B cell (primary cell): ENCODE measurements around the gene FBXL14. TPM values are rescaled to one million over a fixed set of nuclear protein-coding genes. Genes with fewer than 3 reads are reported as not detected.

ENCODE experiments used
- ATAC-seq: fragments of 200-7000 bp; cut with Tn5 transposase; one replicate; pipeline ENCODE4 v1.10.0; 2021; ENCODE audit warnings: low read depth, mild to moderate bottlenecking, moderate number of reproducible peaks, moderate library complexity
- CTCF ChIA-PET: fragments of 350-600 bp; sonication (Branson Sonifier 250); formaldehyde crosslinking; loops from one replicate; lab custom pipeline; 2021; ENCODE audit warnings: antibody characterized with exemption, inconsistent platforms; lab: Charles Lee
- POLR2A ChIA-PET: fragments of 350-600 bp; sonication (Branson Sonifier 250); formaldehyde crosslinking; loops from one replicate; lab custom pipeline; 2021; ENCODE audit warnings: antibody characterized with exemption; lab: Charles Lee
- DNase-seq: peaks from one replicate; pipeline ENCODE4 v3.0.0; 2013
- H2AFZ ChIP-seq: 2 replicates; pipeline ENCODE4 v1.6.1; 2012; ENCODE audit warnings: mild to moderate bottlenecking, low read depth, low read length; ENCODE audit not compliant: insufficient read depth, poor library complexity, severe bottlenecking
- H3K27ac ChIP-seq, 2 donors: 1 replicate in 1 of 2; 2 replicates in 1 of 2; pipeline ENCODE4 v1.5.1; 2012 to 2013; ENCODE audit warnings: low read length in 2 of 2, mild to moderate bottlenecking in 2 of 2, moderate library complexity in 1 of 2
- H3K27me3 ChIP-seq, 4 experiments: fragments of 200-600 bp in 1 of 4; sonication (generic) in 1 of 4; replicated peaks in 1 of 4; 1 replicate in 2 of 4; 2 replicates in 2 of 4; pipeline versions ENCODE4 v1.6.1 to v1.7.0; 2013 to 2016; ENCODE audit warnings: low read length in 3 of 4, mild to moderate bottlenecking in 2 of 4, mixed read lengths in 1 of 4, moderate library complexity in 1 of 4; ENCODE audit not compliant: insufficient read depth in 4 of 4, control insufficient read depth in 3 of 4; ENCODE audit errors: control extremely low read depth in 1 of 4
- H3K36me3 ChIP-seq, 2 experiments: replicated peaks in 1 of 2; 1 replicate in 1 of 2; 2 replicates in 1 of 2; pipeline versions ENCODE4 v1.6.1 to v1.7.1; 2013; ENCODE audit warnings: low read length in 1 of 2; ENCODE audit not compliant: insufficient read depth in 2 of 2, control insufficient read depth in 1 of 2; ENCODE audit errors: control extremely low read depth in 1 of 2, extremely low read depth in 1 of 2
- H3K4me1 ChIP-seq, 2 donors: fragments of 200-600 bp in 1 of 2; sonication (generic) in 1 of 2; 1 replicate in 1 of 2; 2 replicates in 1 of 2; pipeline versions ENCODE4 v1.5.1 to v1.6.1; 2013 to 2017; ENCODE audit warnings: low read length in 2 of 2; ENCODE audit not compliant: control insufficient read depth in 2 of 2, insufficient read depth in 2 of 2
- H3K4me2 ChIP-seq: replicated peaks from 2 replicates; pipeline ENCODE3; 2012; ENCODE audit warnings: mild to moderate bottlenecking, low read depth, low read length; ENCODE audit not compliant: poor library complexity, severe bottlenecking
- H3K4me3 ChIP-seq, 5 experiments: fragments of 200-600 bp in 1 of 5; sonication (generic) in 1 of 5; 1 replicate in 3 of 5; 2 replicates in 2 of 5; pipeline versions ENCODE4 v1.5.1 to v1.7.0; 2011 to 2016; ENCODE audit warnings: low read length in 4 of 5, mild to moderate bottlenecking in 4 of 5, low read depth in 2 of 5, control low read depth in 1 of 5, moderate library complexity in 1 of 5; ENCODE audit not compliant: insufficient read depth in 1 of 5; ENCODE audit errors: control extremely low read depth in 1 of 5, extremely low read depth in 1 of 5
- H3K79me2 ChIP-seq: fragments of 200-600 bp; sonication (generic); one replicate; pipeline ENCODE4 v1.6.0; 2016; ENCODE audit warnings: low read length; ENCODE audit not compliant: control insufficient read depth, insufficient read depth
- H3K9ac ChIP-seq: fragments of 200-600 bp; sonication (generic); 2 replicates; pipeline ENCODE4 v1.6.1; 2017; ENCODE audit warnings: mild to moderate bottlenecking, low read length, moderate library complexity
- H3K9me3 ChIP-seq, 3 donors: one replicate each; pipeline versions ENCODE4 v1.6.1 to v1.7.1; 2013; ENCODE audit warnings: low read length in 2 of 3; ENCODE audit not compliant: control insufficient read depth in 2 of 3, insufficient read depth in 1 of 3; ENCODE audit errors: control extremely low read depth in 1 of 3
- H4K20me1 ChIP-seq: 2 replicates; pipeline ENCODE4 v1.6.0; 2012; ENCODE audit warnings: mild to moderate bottlenecking, low read length; ENCODE audit not compliant: insufficient read depth, control insufficient read depth, poor library complexity, severe bottlenecking
- H3K27ac Mint-ChIP-seq: one replicate; pipeline ENCODE4 v1.8.0; 2021; ENCODE audit warnings: mixed read lengths
- H3K27me3 Mint-ChIP-seq: one replicate; pipeline ENCODE4 v1.8.0; 2021; ENCODE audit warnings: mixed read lengths
- H3K4me1 Mint-ChIP-seq: one replicate; pipeline ENCODE4 v1.8.0; 2021; ENCODE audit warnings: mixed read lengths
- H3K4me3 Mint-ChIP-seq: one replicate; pipeline ENCODE4 v1.8.0; 2021; ENCODE audit warnings: mixed read lengths
- H3K9me3 Mint-ChIP-seq: one replicate; pipeline ENCODE4 v1.8.0; 2022; ENCODE audit warnings: mixed read lengths; ENCODE audit not compliant: insufficient read depth
- CTCF ChIP-seq: fragments of 200-600 bp; IDR thresholded peaks from one replicate; pipeline ENCODE4 v1.8.0; 2022; ENCODE audit warnings: antibody characterized with exemption, mild to moderate bottlenecking
- EZH2 ChIP-seq: IDR thresholded peaks from 2 replicates; pipeline ENCODE4 v1.6.1; 2012; ENCODE audit warnings: borderline replicate concordance, low read depth, mild to moderate bottlenecking, moderate library complexity, low read length; ENCODE audit not compliant: insufficient read depth, poor library complexity, severe bottlenecking
- WGBS: methylation state at CpG from one replicate; pipeline ENCODE4 v1.1.5; 2013; ENCODE audit warnings: missing lambda C conversion rate; ENCODE audit not compliant: insufficient coverage; 5-methylcytosine and 5-hydroxymethylcytosine counted together
- intact Hi-C: fragments of 100-400 bp; cut with micrococcal nuclease; formaldehyde crosslinking; loops from one replicate; pipeline ENCODE4 v1.10.0; 2022
- polyA plus RNA-seq: library from polyadenylated mRNA; depleted of rRNA; stranded (reverse); fragments of >200 nt; gene quantifications from 2 replicates; pipeline ENCODE4 v1.2.3, GENCODE V29; 2012
- total RNA-seq, 2 donors: library from RNA; stranded (reverse); fragments of 120-200 nt in 1 of 2; gene quantifications; 1 replicate in 1 of 2; 2 replicates in 1 of 2; pipeline versions ENCODE4 v1.2.3 to v1.2.4, GENCODE V29; 2013 to 2022

Gene FBXL14
- total and polyA plus RNA-seq, 2 donors (not counting 1 experiment from before 2014, with no cell fraction given): 21.6 to 37.3 TPM

DNA sequence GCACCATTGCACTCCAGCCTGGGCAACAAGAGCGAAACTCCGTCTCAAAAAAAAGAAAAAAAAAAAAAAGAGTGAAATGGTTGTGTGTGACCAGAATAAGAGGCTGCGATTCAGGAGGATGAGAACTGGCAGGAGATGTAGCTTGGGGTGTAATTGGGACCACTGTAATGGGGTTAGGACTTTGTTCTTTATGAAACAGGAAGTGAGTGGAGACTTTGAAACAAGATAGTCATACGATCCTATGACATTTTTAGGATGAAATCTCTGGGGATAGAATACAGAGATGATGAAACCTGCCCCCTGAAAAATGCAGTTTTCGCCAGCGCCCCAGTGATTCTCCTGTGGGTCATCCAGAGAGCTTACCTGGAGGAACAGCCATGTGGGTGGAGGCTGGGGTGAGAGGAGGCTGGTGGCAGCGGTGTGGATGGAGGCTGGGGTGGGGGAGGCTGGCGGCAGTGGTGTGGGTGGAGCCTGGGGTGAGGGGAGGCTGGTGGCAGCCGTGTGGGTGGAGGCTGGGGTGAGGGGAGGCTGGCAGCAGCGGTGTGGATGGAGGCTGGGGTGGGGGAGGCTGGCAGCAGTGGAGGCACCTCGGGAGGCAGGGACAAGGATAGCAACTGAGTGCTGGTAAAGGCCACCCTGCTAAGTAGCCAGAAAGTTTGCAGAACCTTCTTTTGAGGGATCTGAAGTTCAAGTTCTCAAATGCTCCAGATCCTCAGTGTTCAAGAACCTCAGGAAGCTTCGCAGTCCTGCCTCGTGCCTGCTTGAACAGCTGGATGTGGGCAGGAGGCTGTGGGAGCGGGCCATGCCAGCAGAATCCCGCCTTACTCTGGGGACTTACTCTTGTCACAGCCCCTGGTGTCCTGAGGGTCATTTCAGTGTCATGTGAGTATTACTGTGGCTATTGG is 20.2 kb downstream of the FBXL14 start:
- no peaks in the 10 kb centered on the region for H4K20me1 ChIP-seq
- DNase-seq: no peak
- no peak for TF ChIP-seq EZH2
- TF ChIP-seq CTCF: no peak
- Mint-ChIP-seq H3K4me3 (no peak overlapping the region), H3K27me3 (no peaks in the 10 kb centered on the region), H3K27ac (no peak overlapping the region), H3K4me1 (peaks cover 2% of the 10 kb centered on the region), H3K9me3 (no peaks in the 10 kb centered on the region)
- H3K9me3 ChIP-seq: no peaks in the 10 kb centered on the region
- no peaks in the 10 kb centered on the region for H3K4me1 ChIP-seq
- no peak overlapping the region for H3K27ac ChIP-seq
- 83% methylated on average over 13 of the region's 15 CpGs for WGBS
- POLR2A ChIA-PET: interaction anchor here (0.6 kb wide), 1 partner anchor 12 kb away, joined by 3 read pairs; no protein-coding TSS in a partner anchor
- CTCF ChIA-PET: interaction anchor here (1.1 to 3.1 kb wide), 2 partner anchors 10 to 457 kb away, joined by 5 to 11 read pairs; no protein-coding TSS in a partner anchor
- no peaks in the 10 kb centered on the region for H3K36me3 ChIP-seq
- no peaks in the 10 kb centered on the region for H3K79me2 ChIP-seq
- H2AFZ ChIP-seq: no peak overlapping the region
- no peak overlapping the region for H3K4me2 ChIP-seq
- H3K4me3 ChIP-seq: no peak overlapping the region
- ATAC-seq: no peak
- intact Hi-C loops: no loop called here
- H3K27me3 ChIP-seq: no peaks in the 10 kb centered on the region
- H3K9ac ChIP-seq: no peak overlapping the region

- WGBS: 74% methylated on average over 5 of the region's 5 CpGs
Measured at GRCh38 chr12:1572731-1573130, 21.6 kb downstream of the FBXL14 start.

More at GRCh38 chr12:1572731-1573130, 21.6 kb downstream of the FBXL14 start:
- no peak for ATAC-seq
- Histone ChIP-seq H3K9ac (no peak overlapping the region), H3K79me2 (no peaks in the 10 kb centered on the region), H3K36me3 (no peaks in the 10 kb centered on the region), H3K9me3 (no peaks in the 10 kb centered on the region), H3K4me1 (no peaks in the 10 kb centered on the region), H3K4me3 (no peak overlapping the region), H2AFZ (no peak overlapping the region), H3K27me3 (no peaks in the 10 kb centered on the region), H3K27ac (no peak overlapping the region), H3K4me2 (no peak overlapping the region), H4K20me1 (no peaks in the 10 kb centered on the region)
- H3K4me3 Mint-ChIP-seq: no peak overlapping the region
- H3K27me3 Mint-ChIP-seq: no peaks in the 10 kb centered on the region
- intact Hi-C loops: no loop called here
- DNase-seq: no peak
- H3K9me3 Mint-ChIP-seq: no peaks in the 10 kb centered on the region
- ChIA-PET POLR2A (no interaction called here), CTCF (no interaction called here)
- H3K4me1 Mint-ChIP-seq: peaks cover 2% of the 10 kb centered on the region
- no peak for TF ChIP-seq EZH2
- no peak for TF ChIP-seq CTCF
- no peak overlapping the region for H3K27ac Mint-ChIP-seq
